CD1c-positive myeloid dendritic cell (primary cell): ENCODE data around the gene FOXRED2.

Experiments
- DNase-seq: peaks from one replicate; pipeline ENCODE4 v3.0.0-alpha.2; 2016; ENCODE audit errors: extremely low spot score

The FOXRED2 gene

DNA sequence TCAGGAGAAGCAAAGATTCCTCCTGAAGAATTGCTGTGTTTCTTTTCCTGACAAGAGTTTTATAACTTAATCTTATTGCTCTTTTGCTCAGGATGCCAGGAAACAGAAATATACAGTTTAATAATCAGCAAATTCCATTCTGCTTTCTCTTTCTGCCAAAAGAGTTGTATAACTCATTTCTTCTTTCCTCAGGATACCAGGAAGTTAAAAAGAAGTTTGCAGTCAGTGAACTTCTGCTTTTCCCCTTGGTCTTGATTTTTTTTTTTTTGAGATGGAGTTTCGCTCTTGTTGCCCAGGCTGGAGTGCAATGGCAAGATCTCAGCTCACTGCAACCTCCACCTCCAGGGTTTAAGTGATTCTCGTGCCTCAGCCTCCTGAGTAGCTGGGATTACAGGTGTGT lies 13.1 kb upstream of the FOXRED2 start:
- DNase-seq, result peak; percentile 64

DNA sequence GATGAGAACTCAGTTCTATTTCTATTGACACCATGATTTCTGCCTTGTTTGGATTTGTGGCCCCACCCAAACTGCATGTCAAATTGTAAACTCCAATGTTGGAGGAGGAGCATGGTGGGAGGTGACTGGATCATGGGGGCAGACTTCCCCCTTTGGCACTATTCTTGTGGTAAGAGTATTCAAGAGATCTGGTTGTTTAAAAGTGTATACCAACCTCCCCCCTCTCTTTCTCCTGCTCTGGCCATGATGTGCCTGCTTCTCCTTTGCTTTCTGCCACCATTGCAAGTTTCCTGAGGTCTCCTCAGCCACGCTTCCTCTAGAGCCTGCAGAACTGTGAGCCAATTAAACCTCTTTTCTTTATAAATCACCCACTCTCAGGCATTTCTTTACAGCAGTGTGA lies 7.9 kb upstream of the FOXRED2 start:
- DNase-seq, result peak; percentile 30

DNA sequence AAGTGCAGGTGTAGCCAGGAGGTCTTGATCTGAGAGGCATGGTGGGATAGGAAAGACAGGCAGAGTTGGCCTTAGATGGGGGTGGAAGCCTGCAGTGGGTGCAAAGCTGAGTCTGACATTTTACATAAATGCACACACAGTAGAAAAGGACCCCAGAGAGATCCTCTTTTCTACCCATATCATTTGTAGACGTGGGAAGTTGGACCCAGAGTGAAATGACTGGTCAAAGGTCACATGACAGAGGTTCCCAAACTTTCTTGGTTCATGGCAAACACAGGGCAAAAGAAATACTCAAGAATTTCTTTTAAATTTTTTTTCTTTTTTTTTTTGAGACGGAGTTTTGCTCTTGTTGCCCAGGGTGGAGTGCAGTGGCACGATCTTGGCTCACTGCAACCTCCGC lies 6.2 kb upstream of the FOXRED2 start:
- DNase-seq, result peak; percentile 67

DNA sequence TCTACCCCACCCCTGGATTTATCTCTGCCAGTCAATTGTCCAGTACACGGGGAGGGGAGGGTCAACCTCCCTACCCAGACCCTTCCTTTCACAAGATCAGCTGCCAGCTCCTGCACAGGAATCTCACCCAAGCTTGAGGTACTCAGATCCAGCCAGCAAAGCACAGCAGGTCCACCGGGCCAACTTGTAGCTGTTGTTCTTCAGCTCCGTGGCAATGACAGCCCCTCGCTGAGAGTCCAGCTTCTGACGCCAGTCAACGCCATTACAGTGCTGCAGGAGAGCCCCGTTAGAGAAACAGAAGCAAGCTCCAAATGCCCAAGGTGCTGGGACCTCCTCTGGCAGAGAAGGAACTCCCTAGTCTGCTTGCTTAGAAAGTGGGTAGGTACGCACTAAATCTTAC lies 5.5 kb upstream of the FOXRED2 start:
- DNase-seq, result no peak

DNA sequence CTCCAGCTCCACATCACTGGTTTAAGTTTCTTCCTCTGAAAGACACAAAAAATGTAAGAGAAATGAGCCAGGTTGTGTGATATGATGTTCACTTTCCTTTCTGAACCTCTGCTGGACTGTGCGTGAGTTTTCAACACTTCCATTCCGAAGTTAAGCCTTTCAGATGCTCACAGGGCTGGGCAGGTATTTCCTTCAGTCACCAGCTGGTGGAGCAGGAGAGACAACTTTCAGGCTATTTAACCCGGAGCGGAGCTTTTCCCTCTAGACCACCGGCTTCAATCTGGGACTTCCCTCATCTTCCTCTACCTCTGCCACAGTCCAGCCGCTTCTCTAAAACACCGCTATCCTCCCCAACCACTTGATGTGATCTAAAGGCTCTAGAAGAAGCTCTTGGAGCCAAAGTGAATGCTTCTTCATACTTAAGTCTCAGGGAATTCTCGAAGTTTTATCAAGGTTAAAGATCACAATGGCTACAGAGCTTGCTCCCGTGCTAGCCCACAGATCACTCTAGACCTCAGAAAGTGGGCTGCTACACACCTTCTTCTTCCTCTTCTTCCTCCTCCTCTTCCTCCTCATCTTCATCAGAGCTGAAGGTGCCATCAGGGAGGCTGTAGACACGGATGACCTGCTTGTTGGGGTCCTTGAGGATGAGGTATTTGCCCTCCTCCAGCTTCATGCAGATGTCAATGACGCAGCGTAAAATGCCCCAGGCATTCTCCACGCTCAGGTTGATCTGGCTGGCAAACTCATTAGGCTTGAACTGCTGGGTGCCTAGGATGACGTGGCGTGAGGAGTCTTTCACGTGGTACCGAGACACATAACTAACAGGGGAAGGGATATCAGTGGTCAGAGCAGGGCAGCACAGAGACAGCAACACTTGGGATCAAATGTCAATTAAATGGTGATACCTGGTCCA lies 4.4 kb upstream of the FOXRED2 start:
- peak; percentile 46 for DNase-seq

DNA sequence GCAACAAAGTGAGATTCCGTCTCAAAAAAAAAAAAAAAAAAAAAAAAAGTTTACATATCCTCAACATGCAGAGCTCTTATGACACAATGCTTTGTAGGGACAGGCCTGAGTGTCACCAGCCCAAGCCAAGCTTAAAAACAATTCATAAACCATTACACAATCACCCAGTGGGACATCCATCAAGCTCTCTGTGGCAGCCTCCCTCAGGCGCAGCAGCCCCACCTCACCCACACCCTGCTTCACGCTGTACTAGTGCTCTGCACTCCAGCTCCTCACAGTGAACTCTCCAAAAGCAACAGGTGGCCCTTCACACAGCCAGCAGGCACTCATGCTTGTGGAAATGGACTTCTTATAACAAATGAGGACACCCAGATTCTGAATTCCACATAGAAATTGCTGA lies 3.5 kb upstream of the FOXRED2 start:
- no peak for DNase-seq

DNA sequence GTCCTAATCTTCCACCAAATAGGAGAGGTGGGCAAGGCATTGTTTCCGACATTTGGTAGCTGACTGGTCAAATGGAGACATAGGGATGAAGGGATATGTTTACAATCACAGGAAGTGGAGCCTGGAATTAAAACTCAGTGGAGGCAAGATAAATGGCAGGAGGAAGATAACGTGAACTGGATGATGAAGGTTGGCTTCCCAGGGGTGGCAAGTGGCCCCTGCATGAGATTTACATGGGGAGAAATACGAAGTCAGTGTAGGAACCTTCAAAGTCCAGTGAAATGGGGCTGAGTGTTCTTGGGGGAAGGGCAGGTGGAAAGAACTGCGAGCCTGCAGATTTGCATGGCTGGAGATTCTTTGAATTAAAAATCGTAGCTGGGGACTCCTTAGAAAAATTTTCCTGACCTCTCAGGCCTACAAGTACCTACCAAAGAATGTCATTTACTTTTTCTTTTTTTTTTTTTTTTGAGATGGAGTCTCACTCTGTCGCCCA lies 724 bp upstream of the FOXRED2 start:
- no peak for DNase-seq

DNA sequence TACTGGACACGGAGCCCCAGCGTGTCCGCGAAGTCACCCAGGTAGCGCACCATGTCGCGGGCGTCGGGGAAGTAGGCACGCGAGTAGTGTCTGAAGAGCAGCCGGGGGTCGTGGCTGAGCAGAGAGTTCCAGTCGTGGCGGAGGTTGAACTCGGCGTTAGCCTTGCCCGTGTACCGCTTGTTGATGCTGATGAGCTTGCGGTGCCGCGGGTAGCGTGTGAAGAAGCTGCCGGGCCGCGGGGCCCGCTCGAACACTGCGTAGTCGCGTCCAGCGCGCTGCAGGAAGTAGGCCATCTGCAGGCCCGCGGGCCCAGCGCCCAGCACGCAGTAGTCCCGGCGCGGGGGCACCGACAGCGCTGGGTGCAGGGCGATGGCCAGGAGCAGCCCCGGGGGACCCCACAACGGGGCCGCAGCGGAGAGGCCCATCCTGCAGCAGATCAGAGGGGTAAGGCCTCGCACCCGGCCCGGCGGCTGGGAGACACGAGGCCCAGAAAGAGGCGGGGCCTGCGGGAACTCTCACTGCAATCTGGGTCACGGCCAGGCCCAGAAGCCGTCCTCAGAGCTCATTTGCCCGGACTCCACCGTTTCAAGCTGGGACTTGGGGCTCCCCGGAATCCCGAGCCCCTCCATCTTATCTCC lies 723 bp downstream of the FOXRED2 start:
- DNase-seq, result no peak

DNA sequence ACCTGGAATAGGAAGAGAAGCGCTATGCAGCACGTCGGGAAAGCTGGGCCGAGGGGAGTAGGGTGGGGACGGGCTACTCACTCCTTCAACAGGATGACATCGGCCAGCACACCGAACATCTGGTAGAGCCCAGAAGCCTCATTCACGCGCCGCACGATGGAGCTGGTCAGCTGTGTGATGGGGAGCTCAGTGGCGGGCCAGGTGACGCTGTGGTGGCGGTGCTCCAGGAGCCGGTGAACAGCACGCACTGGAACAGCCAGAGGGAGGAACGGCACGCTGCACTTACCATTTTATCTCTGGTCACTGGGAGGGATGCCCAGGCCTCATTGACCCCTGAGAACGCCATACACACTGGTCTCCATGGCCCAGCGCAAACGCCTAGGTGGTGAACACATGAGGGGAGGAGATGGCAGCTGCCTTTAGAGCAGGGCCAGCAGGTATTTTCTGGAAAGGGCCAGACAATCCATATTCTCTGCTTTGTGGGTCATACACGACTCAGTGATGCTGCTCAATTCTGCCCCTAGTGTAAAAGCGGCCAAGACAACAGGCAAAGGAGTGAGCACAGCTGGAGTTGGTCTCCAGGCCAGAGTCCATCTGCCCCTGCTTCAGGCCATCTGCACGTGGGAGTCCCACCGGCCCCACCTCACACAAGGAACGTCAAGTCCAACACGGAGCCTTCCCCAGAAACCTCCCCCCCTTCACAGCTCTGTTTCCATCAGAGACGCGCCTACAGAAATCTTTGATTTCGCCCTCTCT lies 8.8 kb downstream of the FOXRED2 start:
- no peak for DNase-seq

DNA sequence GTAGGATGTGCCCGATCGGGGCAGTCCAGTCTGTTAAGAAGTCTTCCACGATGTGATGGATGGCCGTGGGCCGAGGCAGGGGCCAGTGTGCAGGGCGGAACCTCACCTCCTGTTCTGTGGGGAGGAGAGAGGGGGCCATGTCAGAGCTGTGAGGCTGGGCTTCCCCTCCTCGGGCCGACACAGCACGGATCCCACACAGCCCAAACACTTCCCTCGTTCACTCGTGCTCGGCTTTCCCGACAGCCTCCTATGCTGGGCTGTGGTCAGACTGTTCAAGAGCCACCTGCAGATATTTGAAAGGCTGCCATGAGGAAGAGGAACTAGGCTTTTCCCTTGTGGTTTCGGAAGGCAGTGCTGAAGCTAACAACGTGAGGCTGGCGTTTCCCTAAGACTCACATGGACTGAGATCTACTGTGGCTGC lies 13.1 kb downstream of the FOXRED2 start:
- peak; percentile 93 for DNase-seq

DNA sequence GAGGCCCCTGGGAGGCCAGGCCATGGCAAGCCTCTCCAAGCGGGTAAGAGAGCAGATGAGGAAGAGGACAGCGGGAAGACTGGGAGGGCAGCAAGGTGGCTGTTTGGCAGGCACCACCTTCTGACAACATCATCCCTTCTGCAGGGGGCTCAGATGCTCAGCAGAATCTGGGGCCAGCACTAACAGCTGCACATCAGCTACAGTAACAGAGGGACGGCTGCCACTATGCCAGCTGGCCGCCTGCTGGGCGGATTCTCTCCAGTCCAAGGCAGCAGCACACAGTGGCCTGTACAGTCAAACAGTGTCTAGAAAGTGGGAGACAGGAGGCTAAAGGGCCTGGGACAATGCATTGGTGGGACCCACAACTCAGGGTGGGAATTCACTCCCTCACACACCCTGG lies 14.7 kb downstream of the FOXRED2 start:
- no peak for DNase-seq

DNA sequence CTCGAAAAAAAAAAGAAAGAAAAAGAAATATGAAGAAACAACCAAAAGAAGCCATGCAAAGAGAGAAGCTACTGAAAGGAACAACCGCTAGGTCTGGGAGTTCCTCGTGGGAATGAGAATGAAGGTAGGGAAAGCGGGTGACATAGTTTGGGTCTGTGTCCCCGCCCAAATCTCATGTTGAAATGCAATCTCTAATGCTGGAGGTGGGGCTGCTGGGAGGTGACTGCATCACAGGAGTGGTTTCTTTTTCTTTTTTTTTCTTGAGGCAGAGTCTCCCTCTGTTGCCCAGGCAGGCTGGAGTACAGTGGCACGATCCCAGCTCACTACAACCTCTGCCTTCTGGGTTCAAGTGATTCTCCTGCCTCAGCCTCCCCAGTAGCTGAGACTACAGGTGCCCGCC lies 15.7 kb downstream of the FOXRED2 start:
- DNase-seq, result no peak

DNA sequence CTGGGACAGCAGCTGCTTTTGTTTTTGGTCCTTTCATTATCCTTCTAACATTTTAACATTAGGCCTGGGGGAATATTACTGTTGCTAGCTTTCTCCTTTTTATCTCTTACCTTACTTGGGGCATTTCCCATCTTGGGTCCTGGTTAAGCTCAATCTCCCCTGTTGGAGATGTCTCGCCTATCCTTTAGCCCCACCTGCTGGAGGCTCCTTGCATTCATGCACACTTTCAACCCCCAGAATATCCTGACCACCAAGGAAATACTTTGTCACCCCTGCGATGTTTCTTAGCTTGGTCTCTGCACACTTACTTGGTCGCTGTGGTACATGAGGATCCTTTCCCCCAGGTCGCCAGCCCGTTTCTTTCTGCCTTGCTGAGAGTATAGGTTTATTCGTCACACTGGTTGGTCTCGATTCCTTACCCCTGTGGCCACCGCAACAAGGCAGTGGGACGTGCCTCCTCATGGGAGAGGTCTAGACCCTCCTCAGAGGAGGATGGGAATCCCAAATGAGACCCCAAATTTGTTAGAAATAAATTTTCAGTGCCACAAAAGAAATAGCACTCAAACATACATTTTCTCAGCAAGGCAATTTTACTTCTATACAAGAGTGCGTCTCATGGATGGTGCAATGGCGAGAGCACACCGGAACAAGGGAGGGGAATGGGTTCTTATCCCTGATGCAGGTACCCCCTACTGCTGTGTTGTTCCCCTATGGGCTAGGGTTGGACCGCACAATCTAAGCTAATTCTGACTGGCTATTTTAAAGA lies 20.0 kb downstream of the FOXRED2 start:
- DNase-seq, result peak; percentile 42

DNA sequence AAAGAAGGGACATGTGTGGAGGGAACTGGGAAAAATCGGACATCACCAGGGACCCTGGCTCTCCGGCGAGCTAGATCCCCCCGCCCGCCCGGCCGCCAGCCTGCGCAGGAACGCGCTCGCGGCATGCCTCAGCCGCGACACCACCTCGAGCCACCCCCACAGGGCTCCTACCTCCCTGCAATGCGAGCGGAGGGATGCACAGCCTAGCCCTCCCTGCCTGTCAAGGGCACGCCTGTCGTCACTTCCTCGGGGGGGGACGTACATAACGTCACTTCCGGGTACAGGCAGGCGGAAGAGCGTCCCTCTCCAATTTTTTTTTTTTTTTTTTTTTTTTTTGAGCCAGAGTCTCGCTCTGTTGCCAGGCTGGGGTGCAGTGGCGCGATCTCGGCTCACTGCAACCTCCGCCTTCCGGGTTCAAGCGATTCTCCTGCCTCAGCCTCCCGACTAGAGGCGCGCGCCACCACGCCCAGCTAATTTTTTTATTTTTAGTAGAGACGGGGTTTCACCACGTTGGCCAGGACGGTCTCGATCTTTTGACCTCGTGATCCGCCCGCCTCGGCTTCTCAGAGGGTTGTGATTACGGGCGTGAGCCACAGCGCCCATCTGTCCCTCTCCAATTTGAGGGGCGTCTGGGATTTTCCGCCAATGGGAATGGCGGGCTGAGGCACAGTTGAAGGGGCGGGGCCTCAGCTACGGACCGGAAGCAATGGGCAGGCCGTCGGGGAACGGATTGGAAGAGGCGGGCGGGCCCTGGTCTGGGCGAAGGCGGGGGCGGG lies 25.3 kb downstream of the FOXRED2 start, which contains the start of gene TXN2:
TXN2 (minus strand) TSS at position 248 of the 776 bp plus-strand sequence. CDS start 803 bp downstream, outside the sequence.
- DNase-seq, result peak; percentile 96

DNA sequence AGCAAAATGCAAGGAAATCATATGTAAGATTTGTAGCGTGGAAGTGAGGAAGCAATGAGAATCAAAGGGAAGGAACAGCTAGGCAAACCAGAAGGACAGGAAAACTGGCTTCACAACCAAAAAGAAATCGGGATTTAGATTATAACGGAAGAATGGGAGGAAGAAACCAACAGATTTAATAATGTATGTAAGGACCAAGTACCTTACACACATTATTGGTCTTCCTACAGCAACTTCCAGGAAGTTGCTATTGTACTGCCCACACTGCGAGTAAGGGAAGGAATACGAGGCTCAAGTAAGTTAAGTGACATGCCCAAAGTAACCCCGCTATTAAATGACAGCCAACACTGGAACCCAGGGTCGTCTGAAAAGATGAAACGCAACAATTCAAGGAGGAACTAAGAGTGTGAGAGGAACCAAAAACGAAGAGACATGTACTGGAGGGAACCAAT lies 25.9 kb downstream of the FOXRED2 start:
- no peak for DNase-seq

DNA sequence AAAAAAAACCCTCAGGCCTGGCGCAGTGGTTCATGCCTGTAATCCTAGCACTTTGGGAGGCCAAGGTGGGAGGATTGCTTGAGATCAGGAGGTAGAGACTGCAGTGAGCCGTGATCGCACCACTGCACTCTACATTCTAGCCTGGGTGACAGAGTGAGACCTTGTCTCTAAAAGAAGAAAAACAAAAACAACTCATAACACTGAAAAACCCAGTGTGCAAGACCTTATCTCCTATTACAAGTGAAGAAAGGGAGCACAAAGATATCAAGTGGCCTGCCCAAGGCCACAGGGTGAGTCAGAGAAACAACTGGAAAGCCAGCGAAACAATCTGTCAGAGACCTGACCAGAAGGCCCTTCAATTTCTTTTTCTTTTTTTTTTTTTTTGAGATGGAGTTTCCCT lies 27.9 kb downstream of the FOXRED2 start:
- DNase-seq, result no peak

DNA sequence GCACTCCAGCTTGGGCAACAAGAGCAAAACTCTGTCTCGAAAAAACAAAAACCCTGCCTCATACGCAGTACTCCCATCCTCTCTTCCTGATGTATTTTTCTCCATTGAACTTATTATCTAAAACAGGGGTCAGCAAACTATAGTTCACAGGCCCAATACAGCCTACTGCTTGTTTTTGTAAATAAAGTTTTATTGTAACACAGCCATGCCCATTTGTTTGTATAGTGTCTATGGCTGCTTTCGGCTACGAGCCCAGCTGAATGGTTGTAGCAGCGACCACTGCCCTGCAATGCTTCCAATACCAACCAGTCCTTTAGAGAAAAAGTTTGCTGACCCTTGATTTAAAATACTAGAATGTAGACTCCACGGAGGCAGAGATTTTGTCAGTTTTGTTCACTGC lies 31.5 kb downstream of the FOXRED2 start:
- DNase-seq, result no peak

DNA sequence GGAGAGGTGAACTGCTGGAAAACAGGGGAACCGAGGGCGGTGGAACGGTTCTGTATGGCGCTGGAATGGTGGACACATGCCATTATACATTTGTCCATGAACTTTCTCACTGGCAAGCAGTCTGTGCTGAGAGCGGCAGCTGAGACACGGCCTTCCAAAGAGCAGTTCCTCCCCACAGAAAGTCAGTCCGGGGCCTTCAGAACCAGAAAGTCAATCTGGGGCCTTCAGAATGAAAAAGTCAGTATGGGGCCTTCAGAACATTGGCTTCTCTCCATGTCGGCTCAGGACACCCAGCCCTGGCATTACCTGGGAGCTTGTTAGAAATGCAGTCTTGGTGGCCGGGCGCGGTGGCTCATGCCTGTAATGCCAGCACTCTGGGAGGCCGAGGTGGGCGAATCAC lies 34.2 kb downstream of the FOXRED2 start:
- no peak for DNase-seq

DNA sequence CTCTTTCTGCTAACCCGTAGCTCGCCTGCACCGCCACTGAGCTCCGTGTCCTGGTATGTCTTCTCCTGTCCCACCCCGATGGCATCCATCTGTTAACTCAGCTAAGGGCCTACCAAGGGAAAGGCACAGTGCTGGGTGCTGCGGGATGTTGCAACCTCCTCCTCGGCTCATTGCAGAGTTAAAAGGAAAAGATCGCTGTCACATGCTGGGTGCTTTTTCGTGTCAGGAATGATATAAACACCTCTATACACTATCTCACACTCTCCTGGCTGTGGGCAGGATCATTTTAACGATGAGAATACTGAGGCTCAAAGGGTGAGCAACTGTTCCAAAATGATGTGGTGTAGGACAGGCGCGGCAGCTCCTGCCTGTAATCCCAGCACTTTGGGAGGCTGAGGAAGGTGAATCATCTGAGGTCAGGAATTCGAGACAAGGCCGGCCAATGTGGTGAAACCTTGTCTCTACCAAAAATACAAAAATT lies 35.5 kb downstream of the FOXRED2 start:
- DNase-seq, result no peak

DNA sequence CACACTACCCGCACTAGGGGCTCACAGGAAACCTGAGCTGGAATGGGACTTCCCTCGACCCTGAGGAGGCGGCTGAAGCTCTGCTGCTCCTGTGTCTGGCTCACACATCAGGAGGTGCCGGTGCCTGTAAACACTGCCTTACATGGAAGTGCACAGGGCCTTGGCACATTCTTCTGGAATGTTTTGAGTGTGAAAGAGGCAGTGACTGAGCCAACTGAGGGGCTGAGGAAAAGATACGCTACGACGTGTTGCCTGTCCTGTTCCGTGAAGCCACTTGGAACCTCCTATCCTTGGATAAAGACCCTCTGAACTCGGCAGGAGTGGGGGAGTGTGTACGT lies 35.9 kb downstream of the FOXRED2 start:
- no peak for DNase-seq
